Heart left ventricle (tissue), 13 donors: ENCODE results near the gene EVC.

ENCODE experiments used
- CTCF ChIP-seq, 12 donors: fragments of 200-600 bp; sonication (generic) in 4 of 12; IDR thresholded peaks; one replicate each; pipeline versions ENCODE4 v1.5.0 to v1.8.0; 2018 to 2022; ENCODE audit warnings: antibody characterized with exemption in 12 of 12, mild to moderate bottlenecking in 5 of 12
- POLR2A ChIP-seq, 2 donors: fragments of 450-650 bp; IDR thresholded peaks; one replicate each; pipeline ENCODE4 v1.6.1; 2017; ENCODE audit warnings: antibody characterized with exemption in 2 of 2, mild to moderate bottlenecking in 2 of 2, moderate library complexity in 2 of 2
- donor health status: ischemic (EF 13 %, LVEDD 7.1; RV severe dilation, severe dysfunction).
- donor health status: DM: no; HTN: yes; CAD: no.
- donor health status: DM: no; HTN: no; CAD: no.
- donor health status: ischemic (EF 25% LVEDD 6.9; RV normal size, moderate dysfunction).
- donor health status: ischemic (EF 25% LVEDD 5.7; RV mildly dilated, moderate dysfunction).
- donor health status: ischemic (EF 35%, LVEDD 5.7; RV mildly dilated, moderate dysfunction).
- donor health status: nonischemic (EF 11% LVEDD 7.7; RV severe dilation, severe dysfunction).
- donor health status: DM: yes; HTN: yes; CAD: no.
- donor health status: PGD.
- donor health status: ischemic (EF 29% LVEDD 5.4; RV normal size, mild dysfunction).
- donor health status: nonischemic (EF 23%, LVEDD 6.1; RV moderate dilation, normal function).

GRCh38 chr4:5666741-5667140, 44.3 kb upstream of the EVC start:
- TF ChIP-seq CTCF (IDR thresholded peaks at IDR 0.05) (no peak), POLR2A (IDR thresholded peaks at IDR 0.05) (no peak)
